Upper lobe of left lung (tissue), 6 donors: ENCODE measurements around the gene EMC1. TPM values are rescaled to one million over a fixed set of nuclear protein-coding genes. Genes with fewer than 3 reads are reported as not detected.

ENCODE experiments used
- ATAC-seq, 2 donors: fragments of 200-7000 bp; cut with Tn5 transposase; one replicate each; pipeline ENCODE4 v1.9.1; 2022; ENCODE audit warnings: mild to moderate bottlenecking in 2 of 2, moderate library complexity in 2 of 2; ENCODE audit not compliant: low FRiP score in 2 of 2
- DNase-seq, 2 donors: peaks; one replicate each; pipeline ENCODE4 v3.0.0-alpha.2; 2019 to 2020
- H3K27ac ChIP-seq, 4 donors: fragments of 200-600 bp; sonication (generic); one replicate each; pipeline ENCODE4 v1.5.1; 2016 to 2019
- H3K27me3 ChIP-seq, 4 donors: fragments of 200-600 bp; sonication (generic); one replicate each; pipeline ENCODE4 v1.5.1; 2017 to 2019
- H3K36me3 ChIP-seq, 4 donors: fragments of 200-600 bp; sonication (generic); one replicate each; pipeline ENCODE4 v1.5.1; 2016 to 2019
- H3K4me1 ChIP-seq, 4 donors: fragments of 200-600 bp; sonication (generic); one replicate each; pipeline ENCODE4 v1.5.1; 2018 to 2019
- H3K4me3 ChIP-seq, 4 donors: fragments of 200-600 bp; sonication (generic); one replicate each; pipeline ENCODE4 v1.5.1; 2017 to 2019; ENCODE audit warnings: mild to moderate bottlenecking in 2 of 4, moderate library complexity in 1 of 4
- H3K9me3 ChIP-seq, 4 donors: fragments of 200-600 bp; sonication (generic); one replicate each; pipeline ENCODE4 v1.5.1; 2018 to 2019
- EP300 ChIP-seq, 4 donors: sonication (generic); formaldehyde crosslinking; IDR thresholded peaks; one replicate each; pipeline ENCODE4 v1.5.1; 2017; ENCODE audit warnings: antibody characterized with exemption in 4 of 4, control low read depth in 2 of 4
- POLR2A ChIP-seq, 4 donors: fragments of 450-650 bp; IDR thresholded peaks; one replicate each; pipeline ENCODE4 v1.5.1; 2016 to 2017; ENCODE audit warnings: antibody characterized with exemption in 4 of 4, mild to moderate bottlenecking in 2 of 4
- POLR2AphosphoS5 ChIP-seq, 2 donors: sonication (generic); formaldehyde crosslinking; IDR thresholded peaks; one replicate each; pipeline ENCODE4 v1.5.1; 2017; ENCODE audit warnings: antibody characterized with exemption in 2 of 2
- WGBS, 2 donors: methylation state at CpG; one replicate each; pipeline ENCODE4 v1.1.5; 2017 to 2018; 5-methylcytosine and 5-hydroxymethylcytosine counted together
- total RNA-seq, 6 donors: library from RNA; depleted of rRNA in 4 of 6; stranded (reverse); fragments of >200 nt in 4 of 6; gene quantifications; one replicate each; pipeline versions ENCODE4 v1.1.0 to v1.2.1, GENCODE V29; 2016 to 2021
- TF ChIP-seq, protein P1 (sequence below), 6 experiments: fragments of 450-650 bp in 4 of 6; fragments of 200-600 bp in 2 of 6; sonication (generic) in 2 of 6; IDR thresholded peaks; one replicate each; pipeline ENCODE4 v1.5.1; 2016 to 2019; ENCODE audit warnings: antibody characterized with exemption in 6 of 6
- donor health status: DM: no; HTN: no; CAD: no; lungs with moderate emphysema.
- donor health status: DM: no; HTN: yes; CAD: no; lungs with severe emphysema.

EMC1 gene
- total RNA-seq, 6 donors from 2014 or later = 31.7 to 65.0 (median 41.9) TPM

DNA sequence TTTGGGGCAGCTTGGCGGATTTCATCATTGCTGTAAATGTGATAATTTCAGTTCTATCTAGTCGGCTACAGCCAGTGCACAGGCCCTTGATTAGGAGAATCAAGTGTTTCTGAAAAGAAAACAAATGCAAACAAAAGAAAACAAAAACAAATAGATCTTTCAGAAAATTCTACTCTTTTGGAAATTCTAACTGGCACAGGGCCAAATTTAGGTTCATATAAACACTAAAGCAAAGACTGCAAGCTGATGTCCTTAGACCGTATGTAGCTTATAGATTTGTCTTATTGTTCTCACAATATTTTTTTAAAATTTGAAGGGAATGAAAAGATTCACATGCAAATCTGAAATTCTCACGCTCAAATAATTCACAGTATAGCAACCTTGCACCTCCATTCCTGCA, 52.5 kb downstream of the EMC1 start:
- H3K4me1 ChIP-seq = peaks cover 0 to 10% (median 9%) of the 10 kb centered on the region in 4 donors
- no peaks in the 10 kb centered on the region for H3K27me3 ChIP-seq
- ATAC-seq (no peak), DNase-seq (no peak)
- H3K9me3 ChIP-seq = no peaks in the 10 kb centered on the region
- WGBS, 2 donors = 92 to 93% methylated on average over 4 of the region's 4 CpGs
- TF ChIP-seq POLR2AphosphoS5 (IDR thresholded peaks at IDR 0.05) (no peak), POLR2A (IDR thresholded peaks at IDR 0.05) (no peak), EP300 (IDR thresholded peaks at IDR 0.05) (no peak)
- TF ChIP-seq, protein P1, sequence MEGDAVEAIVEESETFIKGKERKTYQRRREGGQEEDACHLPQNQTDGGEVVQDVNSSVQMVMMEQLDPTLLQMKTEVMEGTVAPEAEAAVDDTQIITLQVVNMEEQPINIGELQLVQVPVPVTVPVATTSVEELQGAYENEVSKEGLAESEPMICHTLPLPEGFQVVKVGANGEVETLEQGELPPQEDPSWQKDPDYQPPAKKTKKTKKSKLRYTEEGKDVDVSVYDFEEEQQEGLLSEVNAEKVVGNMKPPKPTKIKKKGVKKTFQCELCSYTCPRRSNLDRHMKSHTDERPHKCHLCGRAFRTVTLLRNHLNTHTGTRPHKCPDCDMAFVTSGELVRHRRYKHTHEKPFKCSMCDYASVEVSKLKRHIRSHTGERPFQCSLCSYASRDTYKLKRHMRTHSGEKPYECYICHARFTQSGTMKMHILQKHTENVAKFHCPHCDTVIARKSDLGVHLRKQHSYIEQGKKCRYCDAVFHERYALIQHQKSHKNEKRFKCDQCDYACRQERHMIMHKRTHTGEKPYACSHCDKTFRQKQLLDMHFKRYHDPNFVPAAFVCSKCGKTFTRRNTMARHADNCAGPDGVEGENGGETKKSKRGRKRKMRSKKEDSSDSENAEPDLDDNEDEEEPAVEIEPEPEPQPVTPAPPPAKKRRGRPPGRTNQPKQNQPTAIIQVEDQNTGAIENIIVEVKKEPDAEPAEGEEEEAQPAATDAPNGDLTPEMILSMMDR (IDR thresholded peaks at IDR 0.05) = no peak
- peaks cover 29 to 79% (median 50%) of the 10 kb centered on the region in 4 donors for H3K36me3 ChIP-seq
- H3K27ac ChIP-seq = no peak overlapping the region
- H3K4me3 ChIP-seq = no peak overlapping the region

DNA sequence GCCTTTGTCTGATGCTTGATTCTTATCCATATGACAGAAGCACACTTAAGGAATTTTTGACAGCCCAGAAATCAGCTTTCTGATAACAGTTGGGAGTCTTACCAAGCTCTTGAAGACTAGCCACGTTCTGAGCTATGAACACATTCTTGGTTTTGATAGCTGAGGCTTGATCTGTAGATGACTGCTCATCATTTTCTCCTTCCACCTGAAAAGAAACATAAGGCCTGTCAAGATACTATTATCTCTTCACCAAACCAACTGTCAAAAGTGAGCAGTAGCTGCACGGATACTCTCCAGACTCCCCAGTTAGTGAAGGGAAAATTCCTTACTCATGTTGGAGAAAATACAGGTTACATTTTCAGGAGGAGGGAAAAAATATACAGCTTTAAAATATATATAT, 53.5 kb downstream of the EMC1 start:
- peaks cover 39 to 89% (median 57%) of the 10 kb centered on the region in 4 donors for H3K36me3 ChIP-seq
- no peak overlapping the region for H3K4me3 ChIP-seq
- TF ChIP-seq, protein P1 (IDR thresholded peaks at IDR 0.05) = no peak
- no peak overlapping the region for H3K27ac ChIP-seq
- no peaks in the 10 kb centered on the region for H3K9me3 ChIP-seq
- ATAC-seq = no peak
- H3K27me3 ChIP-seq = no peaks in the 10 kb centered on the region
- 79 to 82% methylated on average over 2 of the region's 2 CpGs for WGBS, 2 donors
- H3K4me1 ChIP-seq = peaks cover 0 to 3% (median 1%) of the 10 kb centered on the region in 4 donors
- no peak for DNase-seq

GRCh38 chr1:19196331-19196730, 55.0 kb downstream of the EMC1 start:
- ATAC-seq (no peak), DNase-seq (no peak)
- Histone ChIP-seq H3K27me3 (no peaks in the 10 kb centered on the region), H3K4me1 (no peaks in the 10 kb centered on the region), H3K36me3 (peaks cover 53 to 100% (median 70%) of the 10 kb centered on the region in 4 donors), H3K4me3 (no peak overlapping the region), H3K27ac (no peak overlapping the region), H3K9me3 (no peaks in the 10 kb centered on the region)
- WGBS, 2 donors = 97 to 99% methylated on average over 3 of the region's 3 CpGs
- TF ChIP-seq EP300 (IDR thresholded peaks at IDR 0.05) = no peak
- no peak for TF ChIP-seq POLR2A (IDR thresholded peaks at IDR 0.05)
- TF ChIP-seq, protein P1 (IDR thresholded peaks at IDR 0.05) = no peak
- no peak for TF ChIP-seq POLR2AphosphoS5 (IDR thresholded peaks at IDR 0.05)

- TF ChIP-seq POLR2A (IDR thresholded peaks at IDR 0.05) = no peak
- TF ChIP-seq EP300 (IDR thresholded peaks at IDR 0.05) = no peak
- TF ChIP-seq, protein P1 (IDR thresholded peaks at IDR 0.05) = no peak
- TF ChIP-seq POLR2AphosphoS5 (IDR thresholded peaks at IDR 0.05) = no peak
- Histone ChIP-seq H3K27me3 (no peaks in the 10 kb centered on the region), H3K4me3 (no peak overlapping the region), H3K36me3 (peaks cover 49 to 99% (median 66%) of the 10 kb centered on the region in 4 donors), H3K4me1 (no peaks in the 10 kb centered on the region), H3K27ac (no peak overlapping the region), H3K9me3 (no peaks in the 10 kb centered on the region)
- DNase-seq (no peak), ATAC-seq (no peak)
- WGBS, 2 donors = 86 to 95% methylated on average over 3 of the region's 3 CpGs
These were observed 58.3 kb downstream of the EMC1 start for GRCh38 chr1:19193004-19193403.

DNA sequence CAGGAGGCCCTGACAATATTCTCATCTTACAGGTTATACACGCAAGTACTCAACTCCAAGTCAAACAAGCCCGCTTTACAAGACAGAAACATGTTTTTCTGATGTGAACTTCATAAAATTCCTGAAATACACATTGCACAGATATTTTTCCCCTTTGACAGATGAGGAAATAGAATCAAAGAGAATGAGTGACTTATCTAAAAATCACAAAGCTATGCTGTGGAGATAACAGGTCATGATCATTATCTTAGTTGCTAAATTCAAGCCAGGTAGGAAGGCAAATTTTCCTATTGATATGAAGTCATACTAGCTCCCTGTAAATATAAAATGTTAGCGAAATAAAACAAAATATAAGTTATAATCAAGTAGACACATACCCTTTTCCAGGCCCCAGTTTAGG, 59.5 kb downstream of the EMC1 start:
- H3K4me1 ChIP-seq = no peaks in the 10 kb centered on the region
- 95% methylated on average over 3 of the region's 3 CpGs for WGBS, 2 donors
- ATAC-seq (no peak), DNase-seq (no peak)
- no peaks in the 10 kb centered on the region for H3K9me3 ChIP-seq
- H3K4me3 ChIP-seq = no peak overlapping the region
- H3K36me3 ChIP-seq = peaks cover 45 to 99% (median 59%) of the 10 kb centered on the region in 4 donors
- TF ChIP-seq, protein P1 (IDR thresholded peaks at IDR 0.05) = no peak
- TF ChIP-seq POLR2A (IDR thresholded peaks at IDR 0.05) (no peak), POLR2AphosphoS5 (IDR thresholded peaks at IDR 0.05) (no peak), EP300 (IDR thresholded peaks at IDR 0.05) (no peak)
- no peaks in the 10 kb centered on the region for H3K27me3 ChIP-seq
- no peak overlapping the region for H3K27ac ChIP-seq
